GM12801 (cell line): ENCODE measurements around the gene ELL2.

Experiments
- CTCF ChIP-seq: IDR thresholded peaks from one replicate; pipeline ENCODE4 v1.5.1; 2011; ENCODE audit warnings: control low read depth; ENCODE audit not compliant: insufficient read length; ENCODE audit errors: extremely low read depth

The ELL2 gene

GRCh38 chr5:95976606-95977005 lies 15.0 kb upstream of the ELL2 start:
- TF ChIP-seq CTCF = no peak

- no peak for TF ChIP-seq CTCF
Measured at GRCh38 chr5:95975703-95976102, 14.1 kb upstream of the ELL2 start.

- no peak for TF ChIP-seq CTCF
Measured at GRCh38 chr5:95973793-95974325, 12.2 kb upstream of the ELL2 start.

- no peak for TF ChIP-seq CTCF
Measured at GRCh38 chr5:95972196-95972595, 10.5 kb upstream of the ELL2 start.

- TF ChIP-seq CTCF = no peak
Measured at GRCh38 chr5:95970359-95970704, 8.7 kb upstream of the ELL2 start.

- no peak for TF ChIP-seq CTCF
Measured at GRCh38 chr5:95969651-95970358, 8.2 kb upstream of the ELL2 start.

- TF ChIP-seq CTCF = no peak
Measured at GRCh38 chr5:95969055-95969454, 7.4 kb upstream of the ELL2 start.

GRCh38 chr5:95967236-95967635 lies 5.6 kb upstream of the ELL2 start:
- no peak for TF ChIP-seq CTCF
